Stimulated activated CD4-positive, alpha-beta T cell treated with anti-CD3 and anti-CD28 coated beads, Interleukin-4, amount 100 ng/mL, for 24 hours (primary cell): ENCODE measurements around the gene ADSS1.
"Not testable (repeated sequence)": the region's sequence is repeated elsewhere in the genome, so short reads cannot be mapped to it uniquely, and the experiment has no call there.

ENCODE experiments used
- DNase-seq: peaks from one replicate; pipeline ENCODE4 v3.0.0-alpha.2; 2020

ADSS1 gene

GRCh38 chr14:104734601-104734990 is 10.6 kb downstream of the ADSS1 start:
- no peak for DNase-seq

GRCh38 chr14:104734991-104735779 is 11.2 kb downstream of the ADSS1 start:
- no peak for DNase-seq

GRCh38 chr14:104735830-104736642 is 12.0 kb downstream of the ADSS1 start:
- DNase-seq = no peak

- DNase-seq = no peak
Observed at GRCh38 chr14:104738375-104739019, 14.5 kb downstream of the ADSS1 start.

GRCh38 chr14:104739026-104739425 is 15.0 kb downstream of the ADSS1 start:
- DNase-seq = no peak

GRCh38 chr14:104739546-104740516 is 15.8 kb downstream of the ADSS1 start:
- DNase-seq = no peak

- no peak for DNase-seq
Observed at GRCh38 chr14:104741108-104741802, 17.2 kb downstream of the ADSS1 start.

- no peak for DNase-seq
Observed at GRCh38 chr14:104741803-104742251, 17.8 kb downstream of the ADSS1 start.

- DNase-seq = no peak
Observed at GRCh38 chr14:104742586-104743455, 18.8 kb downstream of the ADSS1 start.

GRCh38 chr14:104743461-104744380 is 19.7 kb downstream of the ADSS1 start:
- no peak for DNase-seq

- no peak for DNase-seq
Observed at GRCh38 chr14:104744484-104744883, 20.5 kb downstream of the ADSS1 start.

GRCh38 chr14:104745431-104745830 is 21.4 kb downstream of the ADSS1 start:
- no peak for DNase-seq

GRCh38 chr14:104746071-104746545 is 22.1 kb downstream of the ADSS1 start:
- peak; percentile 19 for DNase-seq

- DNase-seq = no peak
Observed at GRCh38 chr14:104746934-104747481, 23.0 kb downstream of the ADSS1 start.

GRCh38 chr14:104747876-104748275 is 23.8 kb downstream of the ADSS1 start:
- no peak for DNase-seq

GRCh38 chr14:104749111-104749649 is 25.2 kb downstream of the ADSS1 start:
- DNase-seq = no peak

- DNase-seq = no peak
Observed at GRCh38 chr14:104750056-104750752, 26.2 kb downstream of the ADSS1 start.

- DNase-seq = not testable (repeated sequence)
Observed at GRCh38 chr14:104750753-104751057, 26.7 kb downstream of the ADSS1 start.
